ENCODE results near the gene HDAC9.

DNA sequence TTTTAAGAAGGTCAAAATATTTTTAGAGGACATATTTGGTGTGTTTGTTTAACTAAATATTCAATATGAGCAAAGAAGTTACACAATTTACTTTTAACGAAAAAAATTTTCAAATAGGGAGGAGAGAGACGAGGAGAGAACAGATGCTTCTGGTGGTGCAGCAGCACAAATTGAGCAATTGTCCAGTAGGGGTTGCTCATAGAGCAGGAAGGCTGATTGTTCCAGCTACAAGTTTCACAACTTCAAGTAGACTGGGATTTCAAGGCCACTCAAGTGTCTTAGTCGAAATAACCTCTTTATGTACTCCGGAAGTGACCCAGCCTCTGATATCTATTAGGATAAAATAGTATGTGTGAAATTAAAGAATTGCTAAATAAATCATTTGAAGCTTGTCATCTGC, 197.9 kb downstream of the HDAC9 start:
- TF ChIP-seq, protein P1, sequence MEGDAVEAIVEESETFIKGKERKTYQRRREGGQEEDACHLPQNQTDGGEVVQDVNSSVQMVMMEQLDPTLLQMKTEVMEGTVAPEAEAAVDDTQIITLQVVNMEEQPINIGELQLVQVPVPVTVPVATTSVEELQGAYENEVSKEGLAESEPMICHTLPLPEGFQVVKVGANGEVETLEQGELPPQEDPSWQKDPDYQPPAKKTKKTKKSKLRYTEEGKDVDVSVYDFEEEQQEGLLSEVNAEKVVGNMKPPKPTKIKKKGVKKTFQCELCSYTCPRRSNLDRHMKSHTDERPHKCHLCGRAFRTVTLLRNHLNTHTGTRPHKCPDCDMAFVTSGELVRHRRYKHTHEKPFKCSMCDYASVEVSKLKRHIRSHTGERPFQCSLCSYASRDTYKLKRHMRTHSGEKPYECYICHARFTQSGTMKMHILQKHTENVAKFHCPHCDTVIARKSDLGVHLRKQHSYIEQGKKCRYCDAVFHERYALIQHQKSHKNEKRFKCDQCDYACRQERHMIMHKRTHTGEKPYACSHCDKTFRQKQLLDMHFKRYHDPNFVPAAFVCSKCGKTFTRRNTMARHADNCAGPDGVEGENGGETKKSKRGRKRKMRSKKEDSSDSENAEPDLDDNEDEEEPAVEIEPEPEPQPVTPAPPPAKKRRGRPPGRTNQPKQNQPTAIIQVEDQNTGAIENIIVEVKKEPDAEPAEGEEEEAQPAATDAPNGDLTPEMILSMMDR (IDR thresholded peaks at IDR 0.05), result peak in 1 of 3 experiments; percentile 9
- TF ChIP-seq POLR2A (IDR thresholded peaks at IDR 0.05), result no peak
- TF ChIP-seq POLR2AphosphoS5 (IDR thresholded peaks at IDR 0.05; ENCODE audit: insufficient read depth in 1 of 2, low read depth in 1 of 2), result no peak

Measured in vagina (tissue), 2 donors.